ENCODE measurements around the gene FAM181B.

DNA sequence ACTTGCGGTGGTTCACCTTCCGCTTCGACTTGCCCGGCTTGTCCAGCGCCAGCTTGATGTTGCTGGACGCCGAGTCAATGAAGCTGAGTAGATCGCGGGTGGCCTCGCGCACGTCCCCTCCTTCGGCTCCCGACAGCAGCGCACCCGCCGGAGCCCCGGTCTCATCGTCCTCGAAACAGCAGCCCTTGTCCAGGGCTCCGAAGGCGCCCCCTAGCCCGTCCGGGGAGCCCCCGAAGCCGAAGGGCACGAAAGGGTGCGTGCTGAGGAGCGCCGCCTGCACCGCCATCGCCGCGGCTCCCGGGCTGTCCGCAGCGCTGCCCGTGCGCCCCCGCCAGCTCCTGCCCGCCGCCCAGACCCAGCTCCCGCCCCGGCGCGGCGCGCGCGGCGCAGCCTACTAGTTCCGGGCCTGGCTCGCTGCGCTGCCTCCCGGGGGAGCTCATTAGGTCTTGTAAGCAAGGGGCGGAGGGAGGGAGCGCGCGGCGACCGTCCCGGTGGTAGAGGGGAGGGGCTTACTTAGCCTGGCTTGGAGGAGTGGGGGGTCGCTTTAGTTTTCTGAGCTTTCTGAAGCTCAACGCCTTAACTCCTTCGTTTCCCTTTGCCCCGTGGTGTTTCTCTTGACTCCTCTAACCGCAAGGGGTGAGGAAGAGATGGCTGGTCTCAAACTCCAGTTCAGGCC is at the start of gene FAM181B:
- TF ChIP-seq, protein P1, sequence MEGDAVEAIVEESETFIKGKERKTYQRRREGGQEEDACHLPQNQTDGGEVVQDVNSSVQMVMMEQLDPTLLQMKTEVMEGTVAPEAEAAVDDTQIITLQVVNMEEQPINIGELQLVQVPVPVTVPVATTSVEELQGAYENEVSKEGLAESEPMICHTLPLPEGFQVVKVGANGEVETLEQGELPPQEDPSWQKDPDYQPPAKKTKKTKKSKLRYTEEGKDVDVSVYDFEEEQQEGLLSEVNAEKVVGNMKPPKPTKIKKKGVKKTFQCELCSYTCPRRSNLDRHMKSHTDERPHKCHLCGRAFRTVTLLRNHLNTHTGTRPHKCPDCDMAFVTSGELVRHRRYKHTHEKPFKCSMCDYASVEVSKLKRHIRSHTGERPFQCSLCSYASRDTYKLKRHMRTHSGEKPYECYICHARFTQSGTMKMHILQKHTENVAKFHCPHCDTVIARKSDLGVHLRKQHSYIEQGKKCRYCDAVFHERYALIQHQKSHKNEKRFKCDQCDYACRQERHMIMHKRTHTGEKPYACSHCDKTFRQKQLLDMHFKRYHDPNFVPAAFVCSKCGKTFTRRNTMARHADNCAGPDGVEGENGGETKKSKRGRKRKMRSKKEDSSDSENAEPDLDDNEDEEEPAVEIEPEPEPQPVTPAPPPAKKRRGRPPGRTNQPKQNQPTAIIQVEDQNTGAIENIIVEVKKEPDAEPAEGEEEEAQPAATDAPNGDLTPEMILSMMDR (IDR thresholded peaks at IDR 0.05; ENCODE audit: poor library complexity), result no peak
- TF ChIP-seq EZH2 (IDR thresholded peaks at IDR 0.05; ENCODE audit: borderline replicate concordance), result no peak

Data from hepatocyte (in vitro differentiated cells).